HS-5 (cell line): ENCODE data around the gene LPIN2.
A peak's percentile ranks its signal among the peaks of the same experiment; 100 is the strongest.

Experiments used
- DNase-seq: peaks from one replicate; pipeline ENCODE4 v3.0.0-alpha.2; 2012; ENCODE audit warnings: low read depth

Gene LPIN2

DNA sequence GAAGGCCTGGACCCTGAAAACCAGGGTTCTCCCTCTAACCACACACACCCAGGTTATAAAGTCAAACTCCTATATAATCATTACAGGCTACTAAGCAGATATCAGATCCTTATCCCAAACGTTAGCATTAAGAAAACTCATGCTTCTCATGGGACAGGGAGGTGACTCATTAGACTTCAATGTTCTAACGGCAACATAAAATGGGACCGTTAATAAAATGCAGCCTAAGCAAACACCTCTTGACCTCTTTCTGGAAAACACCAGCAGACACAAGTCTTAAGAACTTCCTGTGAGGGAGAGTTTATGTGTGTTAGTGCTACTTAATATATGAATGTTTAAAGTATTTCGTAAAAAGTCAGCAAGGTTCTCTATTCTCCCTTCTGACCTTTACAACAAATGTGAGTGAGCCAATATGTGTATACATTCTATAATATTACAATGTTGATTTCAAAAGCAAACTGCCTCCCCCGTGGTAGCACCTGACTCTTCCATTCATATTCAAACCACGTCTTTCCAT, 31.7 kb downstream of the LPIN2 start:
- DNase-seq: peak; percentile 87

DNA sequence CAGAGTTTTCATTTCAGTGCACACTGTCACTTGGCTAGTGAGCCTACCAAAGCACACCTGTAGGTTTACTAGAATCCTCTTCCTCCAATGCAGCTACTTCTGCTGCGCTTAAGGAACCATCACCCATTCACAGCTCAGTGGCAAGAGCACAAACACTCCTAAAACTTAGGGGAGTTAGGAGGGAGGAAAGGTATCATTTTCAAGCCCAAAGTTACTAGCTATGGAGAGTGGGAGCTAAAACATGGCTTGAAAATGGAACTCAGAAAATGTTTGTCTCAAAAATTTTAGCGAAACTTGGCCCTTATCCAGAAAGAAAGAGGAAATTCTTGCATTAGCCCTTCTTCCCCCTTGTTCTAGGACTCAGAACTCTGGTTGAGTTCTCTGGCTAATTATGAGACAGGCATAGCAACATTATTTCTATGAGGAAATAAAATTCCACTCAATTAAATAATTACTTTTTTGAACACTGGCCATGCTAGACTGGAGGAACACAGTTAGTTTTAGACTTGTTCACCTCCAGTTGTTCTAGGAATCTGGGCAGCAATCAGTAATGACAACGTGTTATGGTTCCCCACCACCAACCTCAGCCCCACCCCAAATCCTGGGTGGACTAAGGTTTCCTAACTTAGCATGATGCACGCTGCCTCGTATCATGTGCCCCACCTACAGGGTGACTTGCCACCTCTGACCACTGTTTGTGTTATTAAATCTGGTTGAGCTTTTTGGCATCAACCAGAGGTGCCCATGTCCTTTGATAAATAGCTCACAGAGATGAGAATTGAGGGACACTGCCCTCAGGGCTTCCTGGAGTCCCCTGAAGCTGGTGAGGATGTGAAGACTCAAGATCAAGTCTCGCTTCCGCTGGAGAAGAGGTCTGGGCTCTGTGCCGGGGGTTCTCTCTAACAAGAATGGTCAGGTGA, 32.8 kb downstream of the LPIN2 start:
- DNase-seq: no peak

DNA sequence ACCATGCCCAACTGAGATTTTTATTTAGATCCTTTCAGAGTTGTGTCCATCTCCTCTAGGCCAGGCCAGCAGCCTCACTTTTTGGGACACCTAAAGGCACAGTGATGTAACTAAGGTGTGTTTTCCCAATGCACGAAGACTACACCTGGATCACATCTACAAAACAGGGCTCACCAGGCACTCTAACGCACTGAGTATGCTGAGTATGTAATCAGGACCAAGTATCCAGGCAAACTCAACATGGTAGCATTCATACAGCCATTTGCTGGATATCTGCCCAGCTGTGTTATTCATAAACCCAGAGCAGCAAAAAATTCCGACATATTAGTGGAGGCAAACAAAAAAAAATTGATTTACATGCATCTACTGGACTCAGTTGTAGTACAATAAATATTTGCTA, 33.8 kb downstream of the LPIN2 start:
- DNase-seq: no peak

DNA sequence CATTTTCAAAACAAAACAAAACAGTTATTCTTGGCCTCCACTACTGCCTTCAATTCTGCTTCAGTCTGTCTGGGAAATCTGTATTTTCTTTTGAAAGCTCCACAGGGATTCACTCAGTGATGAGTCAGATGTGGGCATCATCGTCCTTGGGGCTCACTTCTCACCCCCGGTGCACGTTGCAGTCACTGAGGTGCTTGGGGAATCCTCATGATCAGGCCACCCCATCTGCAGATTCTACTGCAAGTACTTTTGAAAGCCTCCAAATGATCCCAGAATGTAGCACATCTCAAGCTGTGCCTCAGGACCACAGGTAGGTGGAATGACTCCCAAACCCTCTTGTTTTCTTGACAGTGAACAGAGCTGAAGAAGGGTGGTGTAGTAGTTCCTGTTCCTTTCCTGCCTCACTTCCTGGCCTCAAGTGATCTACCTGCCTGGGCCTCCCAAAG, 34.3 kb downstream of the LPIN2 start:
- peak; percentile 49 for DNase-seq

DNA sequence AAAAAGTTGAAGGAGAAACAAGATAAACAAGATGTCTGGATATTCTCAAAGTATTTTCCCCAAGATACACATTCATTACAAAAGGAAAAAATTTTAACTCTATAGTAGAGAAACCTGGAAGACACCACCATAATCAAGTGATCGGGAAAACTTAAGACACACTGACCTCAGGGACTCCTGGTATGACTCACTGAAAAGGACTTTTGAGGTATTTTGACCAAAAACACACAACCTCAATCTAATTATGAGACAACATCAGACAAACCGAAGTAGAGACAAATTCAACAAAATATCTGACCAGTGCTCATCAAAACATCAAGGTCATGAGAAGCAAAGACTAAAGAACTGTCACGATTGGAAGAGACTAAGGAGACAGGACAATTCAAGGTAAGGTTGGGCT, 34.7 kb downstream of the LPIN2 start:
- DNase-seq: no peak

DNA sequence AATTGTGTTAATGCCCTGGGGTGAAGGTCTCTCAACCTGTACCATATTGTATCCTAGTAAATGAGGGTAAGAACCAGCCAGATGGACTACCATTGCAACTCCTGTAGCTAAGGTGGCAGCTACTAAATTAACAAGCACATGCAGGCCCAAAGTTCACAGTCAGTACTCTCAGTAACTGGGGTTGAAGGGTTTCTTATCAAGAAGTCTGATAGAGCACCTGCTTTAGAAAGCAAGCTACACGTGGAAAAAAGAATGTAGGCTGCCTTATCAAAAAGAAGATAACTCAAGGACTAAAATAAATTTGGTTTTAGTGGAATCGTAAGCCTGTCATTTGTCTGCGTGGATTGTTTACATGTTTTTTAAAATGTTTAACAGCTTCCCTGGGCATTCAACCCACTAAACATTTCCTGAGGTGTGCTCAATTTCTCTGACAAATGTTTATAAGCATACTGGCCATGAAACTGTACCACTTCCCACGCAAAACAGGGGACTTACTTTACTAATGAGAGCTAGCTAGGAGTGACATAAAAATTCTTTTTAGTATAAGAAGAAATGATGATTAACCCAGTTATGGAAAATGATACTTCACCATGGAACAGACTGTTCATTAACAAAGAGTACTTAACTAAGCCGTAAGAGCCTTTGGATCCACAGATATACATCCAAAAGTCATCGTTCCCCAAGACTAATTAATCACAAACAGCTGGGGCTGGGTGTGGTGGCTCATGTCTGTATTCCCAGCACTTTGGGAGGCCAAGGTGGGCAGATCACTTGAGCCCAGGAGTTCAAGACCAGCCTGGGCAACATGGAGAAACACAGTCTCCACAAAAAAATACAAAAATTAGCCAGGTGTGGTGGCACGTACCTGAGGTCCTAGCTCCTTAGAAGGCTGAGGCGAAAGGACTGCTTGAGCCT, 36.5 kb downstream of the LPIN2 start:
- no peak for DNase-seq

DNA sequence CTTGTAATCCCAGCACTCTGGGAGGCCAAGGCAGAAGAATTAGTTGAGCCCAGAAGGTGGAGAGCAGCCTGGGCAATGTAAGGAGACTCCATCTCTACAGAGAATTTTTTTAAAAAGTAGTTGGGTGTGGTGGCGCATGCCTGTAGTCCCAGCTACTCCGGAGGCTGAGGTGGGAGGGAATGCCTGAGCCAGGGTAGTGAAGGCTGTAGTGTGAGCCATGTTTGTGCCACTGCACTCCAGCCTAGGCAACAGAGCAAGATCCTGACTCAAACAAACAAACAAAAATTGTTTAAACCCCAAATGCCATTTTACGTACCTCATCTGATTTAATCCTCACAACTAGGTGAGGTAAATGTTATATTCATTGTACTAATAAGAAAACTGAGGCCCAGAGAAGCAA, 38.2 kb downstream of the LPIN2 start:
- DNase-seq: no peak

DNA sequence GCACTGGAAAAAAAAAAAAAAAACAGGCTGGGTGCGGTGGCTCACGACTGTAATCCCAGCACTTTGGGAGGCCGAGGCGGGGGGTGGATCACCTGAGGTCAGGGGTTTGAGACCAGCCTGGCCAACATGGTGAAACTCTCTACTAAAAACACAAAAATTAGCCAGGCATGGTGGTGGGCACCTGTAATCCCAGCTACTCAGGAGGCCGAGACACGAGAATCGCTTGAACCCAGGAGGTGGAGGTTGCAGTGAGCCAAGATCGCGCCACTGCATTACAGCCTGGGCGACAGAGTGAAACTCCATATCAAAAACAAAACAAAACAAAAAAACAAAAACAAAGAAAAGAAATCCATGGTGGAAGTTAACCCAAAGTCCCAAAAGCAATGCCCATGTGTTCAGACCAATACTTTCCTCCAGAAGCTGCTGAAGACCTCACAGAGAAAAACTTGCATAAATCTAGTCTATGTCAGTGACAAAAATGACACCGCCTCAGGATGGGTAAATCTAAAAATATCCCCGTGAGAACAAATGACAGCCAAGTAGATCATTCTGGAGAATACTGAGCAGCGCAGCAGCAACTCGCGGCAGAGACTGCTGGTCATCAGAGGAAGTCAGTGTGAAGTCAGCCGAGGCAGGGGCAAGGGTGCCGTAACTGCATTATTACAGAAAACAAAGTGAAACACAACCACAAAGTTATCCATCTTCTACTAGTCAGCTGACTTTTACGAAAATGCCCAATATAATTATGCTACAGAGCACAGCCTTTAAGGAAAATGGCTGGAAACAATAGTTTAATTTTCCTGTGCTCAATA, 41.0 kb downstream of the LPIN2 start:
- DNase-seq: no peak

DNA sequence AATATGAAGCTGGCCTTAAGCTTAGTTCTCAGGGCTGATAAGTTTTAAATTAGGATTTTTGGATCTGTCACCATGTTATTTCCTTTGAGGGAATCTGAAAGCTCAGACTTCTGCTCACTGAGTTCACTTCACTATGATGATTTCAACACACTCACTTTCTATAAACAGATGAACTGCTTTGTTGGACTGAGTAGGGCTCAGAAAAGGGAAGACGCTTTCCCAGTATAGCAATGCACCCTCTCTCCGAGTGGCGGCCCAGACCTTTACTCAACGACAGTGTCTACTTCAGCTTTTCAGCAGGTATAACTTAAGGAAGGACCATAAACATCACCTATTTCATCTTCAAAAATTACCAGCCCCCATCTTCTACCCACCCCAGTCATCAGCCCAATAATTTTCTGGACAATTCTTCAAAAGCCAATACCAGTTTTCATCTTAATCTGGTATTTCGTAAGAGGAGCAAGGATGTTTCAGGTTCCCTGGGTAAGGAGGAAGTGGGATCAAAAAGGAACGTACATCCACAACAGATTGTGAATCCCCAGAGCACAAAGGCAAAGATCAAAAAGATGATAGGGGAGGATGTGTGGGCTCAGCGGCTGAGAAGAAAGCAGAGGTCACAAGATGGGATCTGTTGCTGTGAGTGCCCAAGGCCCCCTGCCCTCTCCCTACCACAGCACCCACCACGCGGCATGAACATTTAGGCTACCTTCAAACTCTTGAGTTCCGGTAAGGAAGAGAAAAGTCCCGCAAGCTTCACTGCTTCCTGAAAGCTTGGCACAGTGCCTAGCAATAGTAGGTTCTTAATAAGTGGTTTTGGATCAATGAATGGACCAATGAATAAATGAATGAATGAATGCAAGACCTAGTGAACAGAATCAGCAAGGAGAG, 41.9 kb downstream of the LPIN2 start:
- no peak for DNase-seq

DNA sequence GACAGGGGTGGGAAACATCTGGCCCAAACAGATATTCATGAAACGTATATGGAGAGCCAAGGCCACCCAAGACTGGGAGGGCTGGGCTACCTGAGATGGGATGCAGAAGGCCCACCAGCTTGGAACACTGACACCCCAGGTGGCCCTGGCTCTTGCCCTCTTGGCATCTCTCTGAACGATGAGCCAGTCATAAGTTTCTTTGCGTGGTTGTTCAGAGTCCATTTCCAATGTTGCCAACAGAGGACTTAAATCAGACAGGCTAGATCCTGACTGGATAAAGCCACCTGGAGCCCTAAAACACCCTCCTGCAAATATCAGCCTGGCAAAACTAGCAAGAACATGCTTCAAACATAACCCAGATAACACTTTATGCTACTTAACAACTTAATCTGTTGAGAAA, 42.6 kb downstream of the LPIN2 start:
- no peak for DNase-seq

DNA sequence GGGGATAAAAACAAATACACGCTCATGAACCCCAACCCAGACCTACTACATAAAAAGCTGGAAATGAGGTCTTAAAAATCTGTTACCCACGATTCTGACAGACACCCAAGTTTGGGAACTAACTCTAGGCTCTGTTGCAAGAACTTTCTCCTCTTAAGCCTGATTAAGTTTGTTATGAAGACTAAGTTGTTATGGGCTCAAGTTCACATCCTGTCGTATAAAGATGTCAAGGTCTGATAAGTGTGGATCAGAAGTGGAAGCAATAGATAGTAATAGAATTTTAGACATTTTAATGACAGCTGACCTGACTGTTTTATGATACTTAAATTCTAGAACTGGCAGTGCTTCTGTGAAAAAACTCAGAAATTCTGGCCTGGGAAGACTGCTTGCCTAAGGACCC, 43.2 kb downstream of the LPIN2 start:
- no peak for DNase-seq

DNA sequence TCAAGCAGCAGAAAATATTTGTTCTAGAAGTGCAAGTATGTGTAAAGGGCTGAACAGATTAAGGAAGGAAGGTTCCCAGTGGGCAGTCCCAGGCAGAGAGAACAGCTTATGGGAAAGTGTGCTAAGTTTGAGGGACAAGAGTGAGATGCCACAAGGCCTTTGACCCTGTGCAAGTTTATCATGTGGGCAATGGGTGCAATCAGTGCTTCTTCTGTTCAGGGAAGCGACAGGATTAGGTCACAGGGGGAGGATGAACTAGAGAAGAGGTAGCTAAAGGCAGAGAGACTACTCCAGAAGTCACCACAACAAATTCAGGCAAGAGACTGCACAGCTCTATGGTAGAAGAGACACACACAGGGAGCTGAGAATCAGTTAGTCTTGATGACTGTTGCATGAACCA, 44.3 kb downstream of the LPIN2 start:
- no peak for DNase-seq

DNA sequence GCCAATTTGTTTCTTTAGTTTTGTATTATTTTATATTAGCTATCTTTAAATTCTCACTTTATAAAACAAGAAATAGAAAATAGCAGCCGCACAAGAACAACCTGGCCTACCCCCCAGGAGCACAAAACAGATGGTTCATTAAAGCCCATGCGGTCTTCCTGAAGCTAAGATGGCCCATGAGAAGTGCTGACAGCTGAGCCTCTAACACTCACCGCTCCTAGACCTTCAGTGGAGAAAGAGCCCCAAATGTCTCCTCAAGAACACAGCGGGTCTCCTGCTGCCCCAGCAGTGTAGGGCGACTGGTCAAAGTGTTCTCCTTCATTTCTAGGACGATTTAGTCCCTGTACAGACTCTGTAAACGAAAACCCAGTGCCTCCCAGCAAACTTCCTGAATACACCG, 45.1 kb downstream of the LPIN2 start:
- no peak for DNase-seq

DNA sequence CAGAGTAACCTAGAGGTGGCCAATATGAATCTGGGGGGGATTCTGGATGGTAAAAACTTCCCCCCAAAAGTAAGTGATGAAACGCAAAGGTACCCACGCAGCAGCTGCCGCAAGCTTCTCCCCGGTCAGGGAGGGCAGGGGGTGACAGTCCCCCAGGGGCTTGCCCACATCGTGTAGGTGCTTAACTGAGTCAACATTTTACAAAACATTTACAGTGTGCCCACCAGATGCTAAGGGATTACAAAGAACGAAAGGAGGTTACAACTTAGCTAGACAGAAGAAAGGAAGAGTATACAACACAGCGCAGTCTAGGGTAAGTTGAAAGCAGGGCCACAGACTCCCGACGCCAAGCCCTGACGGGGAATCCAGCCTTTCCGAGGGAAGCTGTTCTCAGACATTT, 45.6 kb downstream of the LPIN2 start:
- DNase-seq: no peak

DNA sequence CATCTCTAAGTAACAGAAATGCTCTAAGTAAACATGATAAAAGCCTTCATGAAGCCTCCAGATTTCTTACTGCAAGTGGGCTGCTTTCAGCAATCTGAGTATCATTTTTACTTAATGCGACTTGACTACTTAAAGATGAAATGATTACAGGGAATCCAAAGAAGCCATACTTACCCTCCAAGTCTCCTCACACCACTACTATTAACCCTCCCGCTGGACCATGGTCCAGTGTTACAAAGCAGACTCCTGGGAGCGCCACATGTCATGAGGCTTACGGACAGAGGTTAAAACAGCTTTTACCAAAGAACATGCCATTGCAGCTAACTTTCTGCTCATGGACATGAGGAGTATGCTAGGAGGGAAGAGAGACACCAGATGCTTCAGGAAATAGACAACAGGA, 46.4 kb downstream of the LPIN2 start:
- DNase-seq: no peak

DNA sequence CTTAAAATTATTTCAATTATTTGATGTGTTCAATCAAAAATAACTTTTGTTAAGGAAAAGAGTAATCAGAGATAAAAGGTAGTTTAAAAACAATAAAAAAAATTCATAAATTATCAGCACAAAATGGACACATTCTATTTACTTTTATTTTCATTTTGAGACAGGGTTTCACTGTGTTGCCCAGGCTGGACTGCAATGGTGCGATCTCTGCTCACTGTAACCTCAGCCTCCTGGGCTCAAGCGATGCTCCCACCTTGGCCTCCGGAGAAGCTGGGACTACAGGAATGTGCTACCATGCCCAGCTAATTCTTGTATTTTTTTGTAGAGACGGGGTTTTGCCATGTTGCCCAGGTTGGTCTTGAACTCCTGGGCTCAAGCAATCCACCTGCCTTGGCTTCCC, 47.1 kb downstream of the LPIN2 start:
- no peak for DNase-seq

DNA sequence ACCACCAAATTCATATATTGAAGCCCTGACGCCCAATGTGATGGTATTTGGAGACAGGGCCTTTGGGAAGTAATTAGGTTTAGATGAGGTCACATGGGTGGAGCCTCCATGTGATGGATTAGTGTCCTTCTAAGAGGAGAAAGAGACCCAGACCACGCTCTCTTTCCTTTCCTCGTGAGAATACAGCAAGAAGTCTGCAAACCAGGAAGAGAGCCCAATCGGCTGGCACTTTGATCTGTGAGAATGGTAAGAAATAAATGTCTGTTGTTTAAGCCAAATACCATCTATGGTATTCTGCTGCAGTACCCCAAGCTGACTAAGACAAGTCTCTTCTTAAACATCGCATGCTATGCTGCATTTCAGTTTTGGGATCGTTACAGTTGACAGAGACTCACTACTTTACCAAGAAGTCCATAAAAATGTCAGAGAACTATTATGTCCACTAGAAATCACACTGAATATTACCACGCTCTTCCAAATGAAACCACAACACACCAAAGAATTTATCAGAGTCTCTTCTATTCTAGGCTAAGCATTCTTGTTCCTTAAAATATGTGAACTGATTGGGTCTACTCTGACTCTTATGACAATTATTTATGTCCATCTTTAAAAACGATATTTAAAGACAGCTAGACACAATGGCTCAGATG, 48.5 kb downstream of the LPIN2 start:
- no peak for DNase-seq
